CD4-positive, CD25-positive, alpha-beta regulatory T cell (primary cell): ENCODE measurements around the gene GRIK3. TPM values are rescaled to one million over a fixed set of nuclear protein-coding genes. Genes with fewer than 3 reads are reported as not detected.

Experiments used
- ATAC-seq, 2 donors: fragments of 150-1000 bp; cut with Tn5 transposase; one replicate each; pipeline ENCODE4 v1.10.0; 2021; ENCODE audit warnings: low read depth in 2 of 2, moderate number of reproducible peaks in 2 of 2, moderate library complexity in 1 of 2
- DNase-seq, 3 donors: peaks; one replicate each; pipeline versions ENCODE4 v3.0.0 to v3.0.0-alpha.2; 2012 to 2022; ENCODE audit warnings: mixed read lengths in 1 of 3
- H3K27ac ChIP-seq: one replicate; pipeline ENCODE4 v1.7.0; 2013; ENCODE audit warnings: mild to moderate bottlenecking, low read length; ENCODE audit not compliant: insufficient read depth, poor library complexity, severe bottlenecking
- H3K27me3 ChIP-seq: one replicate; pipeline ENCODE4 v1.7.0; 2013; ENCODE audit warnings: low read length; ENCODE audit not compliant: control insufficient read depth, insufficient read depth
- H3K36me3 ChIP-seq: one replicate; pipeline ENCODE4 v1.7.0; 2013; ENCODE audit warnings: mild to moderate bottlenecking, low read length, moderate library complexity; ENCODE audit not compliant: control insufficient read depth, insufficient read depth
- H3K4me1 ChIP-seq: 2 replicates; pipeline ENCODE4 v1.7.0; 2013; ENCODE audit warnings: mild to moderate bottlenecking, low read length; ENCODE audit not compliant: insufficient read depth, control insufficient read depth, poor library complexity, severe bottlenecking
- H3K4me3 ChIP-seq: one replicate; pipeline ENCODE4 v1.7.0; 2013; ENCODE audit warnings: low read depth, mild to moderate bottlenecking, low read length, moderate library complexity
- H3K9me3 ChIP-seq, 2 experiments: 1 replicate in 1 of 2; 2 replicates in 1 of 2; pipeline ENCODE4 v1.7.0; 2013; ENCODE audit warnings: low read length in 2 of 2, mild to moderate bottlenecking in 1 of 2, moderate library complexity in 1 of 2; ENCODE audit not compliant: control insufficient read depth in 2 of 2
- H3K27ac Mint-ChIP-seq, 3 donors: one replicate each; pipeline ENCODE4 v1.8.0; 2020 to 2022; ENCODE audit warnings: mild to moderate bottlenecking in 3 of 3, mixed read lengths in 3 of 3, moderate library complexity in 2 of 3
- H3K27me3 Mint-ChIP-seq: one replicate; pipeline ENCODE4 v1.8.0; 2022; ENCODE audit warnings: mild to moderate bottlenecking, mixed read lengths
- H3K36me3 Mint-ChIP-seq: one replicate; pipeline ENCODE4 v1.8.0; 2020; ENCODE audit warnings: mixed read lengths
- H3K4me1 Mint-ChIP-seq, 4 donors: one replicate each; pipeline ENCODE4 v1.8.0; 2020 to 2022; ENCODE audit warnings: mixed read lengths in 4 of 4, mild to moderate bottlenecking in 1 of 4
- H3K4me3 Mint-ChIP-seq, 4 donors: one replicate each; pipeline ENCODE4 v1.8.0; 2020 to 2022; ENCODE audit warnings: mild to moderate bottlenecking in 4 of 4, mixed read lengths in 4 of 4, moderate library complexity in 3 of 4
- H3K9me3 Mint-ChIP-seq, 7 donors: one replicate each; pipeline ENCODE4 v1.8.0; 2020 to 2022; ENCODE audit warnings: mixed read lengths in 7 of 7, mild to moderate bottlenecking in 3 of 7, moderate library complexity in 2 of 7
- polyA plus RNA-seq, 4 donors: library from polyadenylated mRNA; unstranded; fragments of 300-500 nt; fragmentation: Illumina TruSeq; gene quantifications; one replicate each; pipeline ENCODE4 v1.2.3, GENCODE V29; 2021
- total RNA-seq: library from RNA; stranded (reverse); gene quantifications from one replicate; pipeline ENCODE4 v1.2.3, GENCODE V29; 2022

Gene GRIK3
- total and polyA plus RNA-seq, 5 donors from 2014 or later: not detected

GRCh38 chr1:37058424-37058988 lies 24.2 kb upstream of the GRIK3 start:
- no peak overlapping the region for H3K4me3 Mint-ChIP-seq
- H3K9me3 Mint-ChIP-seq: peaks cover 0 to 1% (median 0%) of the 10 kb centered on the region in 7 donors
- no peaks in the 10 kb centered on the region for H3K36me3 Mint-ChIP-seq
- DNase-seq: no peak
- H3K27me3 Mint-ChIP-seq: peaks cover 4% of the 10 kb centered on the region
- H3K4me1 ChIP-seq: no peaks in the 10 kb centered on the region
- ATAC-seq: no peak
- H3K4me1 Mint-ChIP-seq: no peaks in the 10 kb centered on the region
- no peaks in the 10 kb centered on the region for H3K9me3 ChIP-seq
- no peak overlapping the region for H3K27ac ChIP-seq
- no peak overlapping the region for H3K27ac Mint-ChIP-seq
- no peak overlapping the region for H3K4me3 ChIP-seq
- H3K27me3 ChIP-seq: no peaks in the 10 kb centered on the region
- H3K36me3 ChIP-seq: no peaks in the 10 kb centered on the region

- DNase-seq (no peak), ATAC-seq (no peak)
- peaks cover 0 to 2% (median 0%) of the 10 kb centered on the region in 7 donors for H3K9me3 Mint-ChIP-seq
- no peaks in the 10 kb centered on the region for H3K36me3 Mint-ChIP-seq
- no peak overlapping the region for H3K4me3 Mint-ChIP-seq
- Histone ChIP-seq H3K27me3 (no peaks in the 10 kb centered on the region), H3K9me3 (no peaks in the 10 kb centered on the region), H3K27ac (no peak overlapping the region), H3K4me3 (no peak overlapping the region), H3K4me1 (no peaks in the 10 kb centered on the region), H3K36me3 (no peaks in the 10 kb centered on the region)
- H3K27ac Mint-ChIP-seq: no peak overlapping the region
- no peaks in the 10 kb centered on the region for H3K4me1 Mint-ChIP-seq
- H3K27me3 Mint-ChIP-seq: no peaks in the 10 kb centered on the region
Measured at GRCh38 chr1:37056325-37056724, 22.0 kb upstream of the GRIK3 start.

- peaks cover 0 to 2% (median 0%) of the 10 kb centered on the region in 7 donors for H3K9me3 Mint-ChIP-seq
- H3K36me3 Mint-ChIP-seq: no peaks in the 10 kb centered on the region
- no peaks in the 10 kb centered on the region for H3K36me3 ChIP-seq
- no peaks in the 10 kb centered on the region for H3K4me1 ChIP-seq
- no peak for DNase-seq
- H3K27me3 ChIP-seq: no peaks in the 10 kb centered on the region
- H3K4me3 Mint-ChIP-seq: no peak overlapping the region
- H3K4me3 ChIP-seq: no peak overlapping the region
- no peaks in the 10 kb centered on the region for H3K9me3 ChIP-seq
- no peak overlapping the region for H3K27ac Mint-ChIP-seq
- no peak overlapping the region for H3K27ac ChIP-seq
- H3K27me3 Mint-ChIP-seq: no peaks in the 10 kb centered on the region
- no peak for ATAC-seq
- H3K4me1 Mint-ChIP-seq: no peaks in the 10 kb centered on the region
Measured at GRCh38 chr1:37055631-37056030, 21.3 kb upstream of the GRIK3 start.

- Histone ChIP-seq H3K4me1 (no peaks in the 10 kb centered on the region), H3K36me3 (no peaks in the 10 kb centered on the region), H3K27me3 (no peaks in the 10 kb centered on the region), H3K9me3 (no peaks in the 10 kb centered on the region), H3K27ac (no peak overlapping the region), H3K4me3 (no peak overlapping the region)
- Mint-ChIP-seq H3K9me3 (peaks cover 0 to 2% (median 0%) of the 10 kb centered on the region in 7 donors), H3K4me1 (no peaks in the 10 kb centered on the region), H3K4me3 (no peak overlapping the region), H3K27ac (no peak overlapping the region), H3K27me3 (no peaks in the 10 kb centered on the region), H3K36me3 (no peaks in the 10 kb centered on the region)
- ATAC-seq: no peak
- no peak for DNase-seq
Measured at GRCh38 chr1:37053173-37053572, 18.9 kb upstream of the GRIK3 start.

- Histone ChIP-seq H3K36me3 (no peaks in the 10 kb centered on the region), H3K9me3 (no peaks in the 10 kb centered on the region), H3K27me3 (no peaks in the 10 kb centered on the region), H3K4me1 (no peaks in the 10 kb centered on the region), H3K4me3 (no peak overlapping the region), H3K27ac (no peak overlapping the region)
- Mint-ChIP-seq H3K4me1 (no peaks in the 10 kb centered on the region), H3K27me3 (no peaks in the 10 kb centered on the region), H3K4me3 (no peak overlapping the region), H3K9me3 (peaks cover 0 to 2% (median 0%) of the 10 kb centered on the region in 7 donors), H3K36me3 (no peaks in the 10 kb centered on the region), H3K27ac (no peak overlapping the region)
- no peak for ATAC-seq
- no peak for DNase-seq
Measured at GRCh38 chr1:37052120-37052519, 17.8 kb upstream of the GRIK3 start.

GRCh38 chr1:37051346-37051745 lies 17.0 kb upstream of the GRIK3 start:
- Mint-ChIP-seq H3K27ac (no peak overlapping the region), H3K27me3 (no peaks in the 10 kb centered on the region), H3K4me3 (no peak overlapping the region), H3K9me3 (peaks cover 0 to 2% (median 0%) of the 10 kb centered on the region in 7 donors), H3K4me1 (no peaks in the 10 kb centered on the region), H3K36me3 (no peaks in the 10 kb centered on the region)
- H3K27ac ChIP-seq: no peak overlapping the region
- H3K36me3 ChIP-seq: no peaks in the 10 kb centered on the region
- no peaks in the 10 kb centered on the region for H3K27me3 ChIP-seq
- ATAC-seq: no peak
- H3K4me3 ChIP-seq: no peak overlapping the region
- DNase-seq: no peak
- no peaks in the 10 kb centered on the region for H3K9me3 ChIP-seq
- H3K4me1 ChIP-seq: no peaks in the 10 kb centered on the region

- Histone ChIP-seq H3K9me3 (no peaks in the 10 kb centered on the region), H3K27me3 (no peaks in the 10 kb centered on the region), H3K36me3 (no peaks in the 10 kb centered on the region), H3K27ac (no peak overlapping the region), H3K4me3 (no peak overlapping the region), H3K4me1 (no peaks in the 10 kb centered on the region)
- no peak for DNase-seq
- Mint-ChIP-seq H3K9me3 (peaks cover 0 to under 1% (median 0%) of the 10 kb centered on the region in 7 donors), H3K27me3 (peaks cover 5% of the 10 kb centered on the region), H3K27ac (no peak overlapping the region), H3K4me1 (no peaks in the 10 kb centered on the region), H3K36me3 (no peaks in the 10 kb centered on the region), H3K4me3 (no peak overlapping the region)
- ATAC-seq: no peak
Measured at GRCh38 chr1:37047542-37047941, 13.2 kb upstream of the GRIK3 start.

GRCh38 chr1:37043101-37043500 lies 8.8 kb upstream of the GRIK3 start:
- Histone ChIP-seq H3K27me3 (peaks cover 3% of the 10 kb centered on the region), H3K4me1 (no peaks in the 10 kb centered on the region), H3K9me3 (no peaks in the 10 kb centered on the region), H3K36me3 (no peaks in the 10 kb centered on the region), H3K4me3 (no peak overlapping the region), H3K27ac (no peak overlapping the region)
- H3K9me3 Mint-ChIP-seq: peaks cover 0 to 4% (median 0%) of the 10 kb centered on the region in 7 donors
- DNase-seq: no peak
- no peak overlapping the region for H3K27ac Mint-ChIP-seq
- peaks cover 29% of the 10 kb centered on the region for H3K27me3 Mint-ChIP-seq
- H3K36me3 Mint-ChIP-seq: no peaks in the 10 kb centered on the region
- H3K4me3 Mint-ChIP-seq: no peak overlapping the region
- no peaks in the 10 kb centered on the region for H3K4me1 Mint-ChIP-seq
- no peak for ATAC-seq
